GM06990 (cell line): Measurements from ENCODE around the gene GAPDH.
"Not testable (repeated sequence)": the region's sequence is repeated elsewhere in the genome, so short reads cannot be mapped to it uniquely, and the experiment has no call there.

Experiments
- DNase-seq: peaks from one replicate; pipeline ENCODE4 v3.0.0-alpha.2; 2011; ENCODE audit not compliant: insufficient read length; ENCODE audit errors: extremely low read depth
- H3K27me3 ChIP-seq: replicated peaks from 2 replicates; pipeline ENCODE4 v1.6.0; 2011; ENCODE audit warnings: low read length; ENCODE audit not compliant: control insufficient read depth, insufficient read depth
- H3K36me3 ChIP-seq: 2 replicates; pipeline ENCODE4 v1.5.1; 2011; ENCODE audit warnings: low read length; ENCODE audit not compliant: control insufficient read depth, insufficient read depth
- H3K4me3 ChIP-seq: replicated peaks from 2 replicates; pipeline ENCODE4 v1.5.1; 2011; ENCODE audit warnings: low read depth, mild to moderate bottlenecking, control low read depth, low read length
- TF ChIP-seq, protein P1 (sequence below): IDR thresholded peaks from 2 replicates; pipeline ENCODE4 v1.5.1; 2011; ENCODE audit warnings: low read length, control low read depth, mild to moderate bottlenecking, inconsistent platforms; ENCODE audit not compliant: insufficient read depth, poor library complexity, severe bottlenecking

GAPDH gene

DNA sequence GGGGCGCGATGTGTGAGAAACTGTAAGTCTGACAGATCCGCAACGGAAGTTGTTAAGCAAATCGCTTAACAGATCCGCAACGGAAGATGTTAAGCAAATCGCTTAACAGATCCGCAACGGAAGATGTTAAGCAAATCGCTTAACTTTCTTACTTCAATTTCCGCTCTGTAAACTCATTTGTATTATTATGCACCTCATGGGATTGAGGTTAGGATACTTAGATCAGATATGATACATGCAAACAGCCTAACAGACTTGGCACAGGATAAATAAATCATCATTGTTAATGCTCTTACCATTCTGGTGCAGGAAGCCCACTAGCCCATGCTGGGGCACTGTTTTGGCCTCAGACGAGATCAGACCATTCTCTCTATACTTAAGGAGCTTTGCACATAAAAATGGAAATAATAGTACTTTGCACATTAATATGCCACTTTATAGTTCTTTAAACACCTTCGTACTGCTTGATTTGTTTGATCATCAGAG lies 40.0 kb upstream of the GAPDH start:
- no peak for DNase-seq
- peaks cover 6% of the 10 kb centered on the region for H3K36me3 ChIP-seq
- H3K4me3 ChIP-seq, result peak overlapping the region; percentile 92
- H3K27me3 ChIP-seq, result no peaks in the 10 kb centered on the region
- TF ChIP-seq, protein P1, sequence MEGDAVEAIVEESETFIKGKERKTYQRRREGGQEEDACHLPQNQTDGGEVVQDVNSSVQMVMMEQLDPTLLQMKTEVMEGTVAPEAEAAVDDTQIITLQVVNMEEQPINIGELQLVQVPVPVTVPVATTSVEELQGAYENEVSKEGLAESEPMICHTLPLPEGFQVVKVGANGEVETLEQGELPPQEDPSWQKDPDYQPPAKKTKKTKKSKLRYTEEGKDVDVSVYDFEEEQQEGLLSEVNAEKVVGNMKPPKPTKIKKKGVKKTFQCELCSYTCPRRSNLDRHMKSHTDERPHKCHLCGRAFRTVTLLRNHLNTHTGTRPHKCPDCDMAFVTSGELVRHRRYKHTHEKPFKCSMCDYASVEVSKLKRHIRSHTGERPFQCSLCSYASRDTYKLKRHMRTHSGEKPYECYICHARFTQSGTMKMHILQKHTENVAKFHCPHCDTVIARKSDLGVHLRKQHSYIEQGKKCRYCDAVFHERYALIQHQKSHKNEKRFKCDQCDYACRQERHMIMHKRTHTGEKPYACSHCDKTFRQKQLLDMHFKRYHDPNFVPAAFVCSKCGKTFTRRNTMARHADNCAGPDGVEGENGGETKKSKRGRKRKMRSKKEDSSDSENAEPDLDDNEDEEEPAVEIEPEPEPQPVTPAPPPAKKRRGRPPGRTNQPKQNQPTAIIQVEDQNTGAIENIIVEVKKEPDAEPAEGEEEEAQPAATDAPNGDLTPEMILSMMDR, result no peak

GRCh38 chr12:6494968-6495367 lies 39.3 kb upstream of the GAPDH start:
- TF ChIP-seq, protein P1, result no peak
- no peak for DNase-seq
- H3K36me3 ChIP-seq, result peaks cover 8% of the 10 kb centered on the region
- peak overlapping the region; percentile 92 for H3K4me3 ChIP-seq
- H3K27me3 ChIP-seq, result no peaks in the 10 kb centered on the region

- H3K27me3 ChIP-seq, H3K36me3 ChIP-seq, H3K4me3 ChIP-seq, DNase-seq: not testable (repeated sequence)
These were observed 37.0 kb upstream of the GAPDH start for GRCh38 chr12:6497291-6497690.

GRCh38 chr12:6500466-6500865 lies 33.9 kb upstream of the GAPDH start:
- Histone ChIP-seq H3K36me3 (peaks cover 8% of the 10 kb centered on the region), H3K4me3 (no peak overlapping the region), H3K27me3 (no peaks in the 10 kb centered on the region)
- no peak for DNase-seq
- TF ChIP-seq, protein P1, result no peak

- Histone ChIP-seq H3K27me3 (no peaks in the 10 kb centered on the region), H3K4me3 (no peak overlapping the region), H3K36me3 (peaks cover 12% of the 10 kb centered on the region)
- DNase-seq, result no peak
- TF ChIP-seq, protein P1, result no peak
These were observed 27.0 kb upstream of the GAPDH start for GRCh38 chr12:6507102-6507998.

DNA sequence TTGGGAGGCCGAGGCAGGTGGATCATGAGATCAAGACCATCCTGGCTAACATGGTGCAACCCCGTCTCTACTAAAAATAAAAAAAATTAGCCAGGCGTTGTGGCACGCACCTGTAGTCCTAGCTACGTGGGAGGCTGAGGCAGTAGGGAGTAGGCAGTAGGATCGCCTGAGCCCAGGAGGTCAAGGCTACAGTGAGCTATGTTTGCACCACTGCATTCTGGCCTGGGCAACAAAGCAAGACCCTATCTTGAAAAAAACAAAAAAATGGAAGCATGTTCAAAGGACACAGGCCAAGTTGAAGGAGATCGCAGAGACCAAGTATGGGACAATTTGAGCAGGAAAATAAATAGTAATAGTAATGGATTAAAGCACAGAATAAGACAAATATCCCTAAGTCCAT lies 26.2 kb upstream of the GAPDH start:
- no peaks in the 10 kb centered on the region for H3K27me3 ChIP-seq
- peaks cover 15% of the 10 kb centered on the region for H3K36me3 ChIP-seq
- H3K4me3 ChIP-seq, result no peak overlapping the region
- TF ChIP-seq, protein P1, result no peak
- DNase-seq, result no peak
